SK-N-SH treated with all-trans-retinoic acid at 6 μM for 48 hours (cell line): ENCODE data around the gene ZNF543.

Experiments used
- ATAC-seq: fragments of 200-7000 bp; cut with Tn5 transposase; 3 replicates; pipeline ENCODE4 v1.9.1; 2020; ENCODE audit warnings: mild to moderate bottlenecking, moderate library complexity
- ARNTL ChIP-seq: fragments of 450-650 bp; formaldehyde crosslinking; IDR thresholded peaks from 2 replicates; pipeline ENCODE4 v1.5.0; 2020; ENCODE audit warnings: low read depth, mild to moderate bottlenecking, moderate library complexity, borderline replicate concordance
- BACH2 ChIP-seq: fragments of 250-450 bp; sonication (Bioruptor Pico); IDR thresholded peaks from 2 replicates; pipeline ENCODE4 v1.9.0; 2021; ENCODE audit warnings: mild to moderate bottlenecking, borderline replicate concordance
- CSDC2 ChIP-seq: fragments of 250-450 bp; sonication (Bioruptor Pico); IDR thresholded peaks from 2 replicates; pipeline ENCODE4 v1.5.0; 2020; ENCODE audit warnings: mild to moderate bottlenecking, moderate library complexity
- ESRRG ChIP-seq: fragments of 250-450 bp; sonication (Bioruptor Pico); IDR thresholded peaks from 2 replicates; pipeline ENCODE4 v1.6.1; 2021; ENCODE audit warnings: mild to moderate bottlenecking
- ISL1 ChIP-seq: fragments of 250-450 bp; sonication (Bioruptor Pico); IDR thresholded peaks from 2 replicates; pipeline ENCODE4 v2.1.2; 2022; ENCODE audit warnings: mild to moderate bottlenecking, moderate library complexity
- RARB ChIP-seq: fragments of 250-450 bp; sonication (Bioruptor Pico); IDR thresholded peaks from 2 replicates; pipeline ENCODE4 v1.8.0; 2021; ENCODE audit warnings: mild to moderate bottlenecking, moderate library complexity
- TCF4 ChIP-seq: fragments of 250-450 bp; sonication (Bioruptor Pico); IDR thresholded peaks from 2 replicates; pipeline ENCODE4 v1.8.0; 2021; ENCODE audit warnings: mild to moderate bottlenecking, moderate library complexity, borderline replicate concordance
- TOX ChIP-seq: fragments of 250-450 bp; sonication (Bioruptor Pico); IDR thresholded peaks from 2 replicates; pipeline ENCODE4 v1.8.0; 2021; ENCODE audit warnings: mild to moderate bottlenecking, moderate library complexity, borderline replicate concordance
- ZC3H10 ChIP-seq: fragments of 250-450 bp; sonication (Bioruptor Pico); IDR thresholded peaks from 2 replicates; pipeline ENCODE4 v1.5.1; 2021; ENCODE audit warnings: mild to moderate bottlenecking, moderate library complexity
- ZNF565 ChIP-seq: fragments of 450-650 bp; formaldehyde crosslinking; conservative IDR thresholded peaks from 2 replicates; pipeline ENCODE4 v1.5.0; 2020; ENCODE audit warnings: low read depth, mild to moderate bottlenecking, moderate library complexity
- ZNF70 ChIP-seq: fragments of 450-650 bp; formaldehyde crosslinking; IDR thresholded peaks from 2 replicates; pipeline ENCODE4 v1.5.0; 2020; ENCODE audit warnings: mild to moderate bottlenecking, moderate library complexity
- ZNF8 ChIP-seq: fragments of 450-650 bp; formaldehyde crosslinking; IDR thresholded peaks from 2 replicates; pipeline ENCODE4 v1.5.0; 2020; ENCODE audit warnings: mild to moderate bottlenecking, moderate library complexity
- TF ChIP-seq, protein P1 (sequence below): fragments of 250-450 bp; sonication (Bioruptor Pico); IDR thresholded peaks from 2 replicates; pipeline ENCODE4 v1.5.1; 2021; ENCODE audit warnings: mild to moderate bottlenecking, moderate library complexity
- TF ChIP-seq, protein P2 (sequence below): fragments of 250-450 bp; sonication (Bioruptor Pico); IDR thresholded peaks from 2 replicates; pipeline ENCODE4 v1.5.1; 2020; ENCODE audit warnings: low read depth, mild to moderate bottlenecking, moderate library complexity
- TF ChIP-seq, protein P3 (sequence below): fragments of 250-450 bp; sonication (Bioruptor Pico); IDR thresholded peaks from 2 replicates; pipeline ENCODE4 v1.8.0; 2020; ENCODE audit warnings: mild to moderate bottlenecking, moderate library complexity, borderline replicate concordance
- TF ChIP-seq, protein P4 (sequence below): fragments of 250-450 bp; sonication (Bioruptor Pico); IDR thresholded peaks from 2 replicates; pipeline ENCODE4 v1.5.0; 2020; ENCODE audit warnings: mild to moderate bottlenecking, moderate library complexity
- TF ChIP-seq, protein P5 (sequence below): fragments of 250-450 bp; sonication (Bioruptor Pico); IDR thresholded peaks from 2 replicates; pipeline ENCODE4 v1.8.0; 2021; ENCODE audit warnings: low read depth, mild to moderate bottlenecking, moderate library complexity, borderline replicate concordance

The ZNF543 gene

DNA sequence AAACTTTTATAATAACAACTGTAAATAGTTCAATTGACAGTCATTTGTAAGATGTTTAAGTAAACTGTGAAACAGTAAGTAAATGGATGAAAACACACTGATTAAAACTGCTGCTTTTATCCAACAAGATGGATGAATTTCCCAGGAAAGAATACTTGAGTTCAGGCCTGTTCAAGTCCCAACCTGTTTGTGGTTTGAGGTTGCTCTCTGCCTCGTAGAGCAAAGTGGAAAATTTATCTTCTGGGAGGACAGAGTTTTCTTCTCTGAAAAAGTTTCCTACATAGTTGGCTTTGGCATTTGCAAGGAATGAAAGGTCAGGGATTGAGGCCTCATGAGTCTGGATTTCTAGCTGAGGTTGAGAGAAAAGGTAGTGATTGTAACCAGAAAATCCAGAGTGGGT is 15.2 kb upstream of the ZNF543 start:
- no peak for TF ChIP-seq BACH2 (CRISPR knock-in tag)
- no peak for TF ChIP-seq ZNF565 (CRISPR knock-in tag)
- TF ChIP-seq, protein P1, sequence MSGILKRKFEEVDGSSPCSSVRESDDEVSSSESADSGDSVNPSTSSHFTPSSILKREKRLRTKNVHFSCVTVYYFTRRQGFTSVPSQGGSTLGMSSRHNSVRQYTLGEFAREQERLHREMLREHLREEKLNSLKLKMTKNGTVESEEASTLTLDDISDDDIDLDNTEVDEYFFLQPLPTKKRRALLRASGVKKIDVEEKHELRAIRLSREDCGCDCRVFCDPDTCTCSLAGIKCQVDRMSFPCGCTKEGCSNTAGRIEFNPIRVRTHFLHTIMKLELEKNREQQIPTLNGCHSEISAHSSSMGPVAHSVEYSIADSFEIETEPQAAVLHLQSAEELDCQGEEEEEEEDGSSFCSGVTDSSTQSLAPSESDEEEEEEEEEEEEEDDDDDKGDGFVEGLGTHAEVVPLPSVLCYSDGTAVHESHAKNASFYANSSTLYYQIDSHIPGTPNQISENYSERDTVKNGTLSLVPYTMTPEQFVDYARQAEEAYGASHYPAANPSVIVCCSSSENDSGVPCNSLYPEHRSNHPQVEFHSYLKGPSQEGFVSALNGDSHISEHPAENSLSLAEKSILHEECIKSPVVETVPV, result no peak
- TF ChIP-seq, protein P2, sequence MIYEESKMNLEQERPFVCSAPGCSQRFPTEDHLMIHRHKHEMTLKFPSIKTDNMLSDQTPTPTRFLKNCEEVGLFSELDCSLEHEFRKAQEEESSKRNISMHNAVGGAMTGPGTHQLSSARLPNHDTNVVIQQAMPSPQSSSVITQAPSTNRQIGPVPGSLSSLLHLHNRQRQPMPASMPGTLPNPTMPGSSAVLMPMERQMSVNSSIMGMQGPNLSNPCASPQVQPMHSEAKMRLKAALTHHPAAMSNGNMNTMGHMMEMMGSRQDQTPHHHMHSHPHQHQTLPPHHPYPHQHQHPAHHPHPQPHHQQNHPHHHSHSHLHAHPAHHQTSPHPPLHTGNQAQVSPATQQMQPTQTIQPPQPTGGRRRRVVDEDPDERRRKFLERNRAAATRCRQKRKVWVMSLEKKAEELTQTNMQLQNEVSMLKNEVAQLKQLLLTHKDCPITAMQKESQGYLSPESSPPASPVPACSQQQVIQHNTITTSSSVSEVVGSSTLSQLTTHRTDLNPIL (CRISPR knock-in tag), result no peak
- no peak for TF ChIP-seq TOX (CRISPR knock-in tag)
- no peak for TF ChIP-seq TCF4 (CRISPR knock-in tag)
- no peak for TF ChIP-seq RARB (CRISPR knock-in tag)
- TF ChIP-seq ARNTL (CRISPR knock-in tag), result no peak
- TF ChIP-seq CSDC2 (CRISPR knock-in tag), result no peak
- no peak for TF ChIP-seq ZNF70 (CRISPR knock-in tag)
- TF ChIP-seq, protein P3, sequence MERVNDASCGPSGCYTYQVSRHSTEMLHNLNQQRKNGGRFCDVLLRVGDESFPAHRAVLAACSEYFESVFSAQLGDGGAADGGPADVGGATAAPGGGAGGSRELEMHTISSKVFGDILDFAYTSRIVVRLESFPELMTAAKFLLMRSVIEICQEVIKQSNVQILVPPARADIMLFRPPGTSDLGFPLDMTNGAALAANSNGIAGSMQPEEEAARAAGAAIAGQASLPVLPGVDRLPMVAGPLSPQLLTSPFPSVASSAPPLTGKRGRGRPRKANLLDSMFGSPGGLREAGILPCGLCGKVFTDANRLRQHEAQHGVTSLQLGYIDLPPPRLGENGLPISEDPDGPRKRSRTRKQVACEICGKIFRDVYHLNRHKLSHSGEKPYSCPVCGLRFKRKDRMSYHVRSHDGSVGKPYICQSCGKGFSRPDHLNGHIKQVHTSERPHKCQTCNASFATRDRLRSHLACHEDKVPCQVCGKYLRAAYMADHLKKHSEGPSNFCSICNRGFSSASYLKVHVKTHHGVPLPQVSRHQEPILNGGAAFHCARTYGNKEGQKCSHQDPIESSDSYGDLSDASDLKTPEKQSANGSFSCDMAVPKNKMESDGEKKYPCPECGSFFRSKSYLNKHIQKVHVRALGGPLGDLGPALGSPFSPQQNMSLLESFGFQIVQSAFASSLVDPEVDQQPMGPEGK (CRISPR knock-in tag), result no peak
- no peak for ATAC-seq

DNA sequence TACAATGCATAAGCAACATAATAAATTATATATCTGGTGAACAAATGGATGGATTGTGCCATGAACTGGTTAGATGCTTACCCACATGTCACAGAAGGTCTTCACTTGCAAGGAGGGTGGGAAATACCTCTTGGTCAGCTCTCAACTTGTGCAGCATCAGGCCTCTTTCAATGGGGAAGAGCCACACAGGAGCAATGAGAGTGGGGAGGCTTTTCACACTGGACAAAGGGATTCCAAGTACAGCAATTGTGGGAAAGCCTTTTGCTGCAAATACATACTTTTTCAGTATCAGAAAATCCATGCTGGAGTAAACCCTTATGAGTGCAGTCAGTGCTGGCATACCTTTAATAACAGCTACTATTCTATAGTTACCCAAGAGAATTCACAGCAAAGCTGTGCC is 11.8 kb upstream of the ZNF543 start:
- TF ChIP-seq, protein P4, sequence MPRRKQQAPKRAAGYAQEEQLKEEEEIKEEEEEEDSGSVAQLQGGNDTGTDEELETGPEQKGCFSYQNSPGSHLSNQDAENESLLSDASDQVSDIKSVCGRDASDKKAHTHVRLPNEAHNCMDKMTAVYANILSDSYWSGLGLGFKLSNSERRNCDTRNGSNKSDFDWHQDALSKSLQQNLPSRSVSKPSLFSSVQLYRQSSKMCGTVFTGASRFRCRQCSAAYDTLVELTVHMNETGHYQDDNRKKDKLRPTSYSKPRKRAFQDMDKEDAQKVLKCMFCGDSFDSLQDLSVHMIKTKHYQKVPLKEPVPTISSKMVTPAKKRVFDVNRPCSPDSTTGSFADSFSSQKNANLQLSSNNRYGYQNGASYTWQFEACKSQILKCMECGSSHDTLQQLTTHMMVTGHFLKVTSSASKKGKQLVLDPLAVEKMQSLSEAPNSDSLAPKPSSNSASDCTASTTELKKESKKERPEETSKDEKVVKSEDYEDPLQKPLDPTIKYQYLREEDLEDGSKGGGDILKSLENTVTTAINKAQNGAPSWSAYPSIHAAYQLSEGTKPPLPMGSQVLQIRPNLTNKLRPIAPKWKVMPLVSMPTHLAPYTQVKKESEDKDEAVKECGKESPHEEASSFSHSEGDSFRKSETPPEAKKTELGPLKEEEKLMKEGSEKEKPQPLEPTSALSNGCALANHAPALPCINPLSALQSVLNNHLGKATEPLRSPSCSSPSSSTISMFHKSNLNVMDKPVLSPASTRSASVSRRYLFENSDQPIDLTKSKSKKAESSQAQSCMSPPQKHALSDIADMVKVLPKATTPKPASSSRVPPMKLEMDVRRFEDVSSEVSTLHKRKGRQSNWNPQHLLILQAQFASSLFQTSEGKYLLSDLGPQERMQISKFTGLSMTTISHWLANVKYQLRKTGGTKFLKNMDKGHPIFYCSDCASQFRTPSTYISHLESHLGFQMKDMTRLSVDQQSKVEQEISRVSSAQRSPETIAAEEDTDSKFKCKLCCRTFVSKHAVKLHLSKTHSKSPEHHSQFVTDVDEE (CRISPR knock-in tag), result no peak
- no peak for TF ChIP-seq ARNTL (CRISPR knock-in tag)
- TF ChIP-seq ZNF565 (CRISPR knock-in tag), result no peak
- TF ChIP-seq ESRRG (CRISPR knock-in tag), result no peak
- no peak for TF ChIP-seq ZNF70 (CRISPR knock-in tag)
- no peak for TF ChIP-seq ISL1 (CRISPR knock-in tag)
- TF ChIP-seq TCF4 (CRISPR knock-in tag), result no peak
- TF ChIP-seq, protein P5, sequence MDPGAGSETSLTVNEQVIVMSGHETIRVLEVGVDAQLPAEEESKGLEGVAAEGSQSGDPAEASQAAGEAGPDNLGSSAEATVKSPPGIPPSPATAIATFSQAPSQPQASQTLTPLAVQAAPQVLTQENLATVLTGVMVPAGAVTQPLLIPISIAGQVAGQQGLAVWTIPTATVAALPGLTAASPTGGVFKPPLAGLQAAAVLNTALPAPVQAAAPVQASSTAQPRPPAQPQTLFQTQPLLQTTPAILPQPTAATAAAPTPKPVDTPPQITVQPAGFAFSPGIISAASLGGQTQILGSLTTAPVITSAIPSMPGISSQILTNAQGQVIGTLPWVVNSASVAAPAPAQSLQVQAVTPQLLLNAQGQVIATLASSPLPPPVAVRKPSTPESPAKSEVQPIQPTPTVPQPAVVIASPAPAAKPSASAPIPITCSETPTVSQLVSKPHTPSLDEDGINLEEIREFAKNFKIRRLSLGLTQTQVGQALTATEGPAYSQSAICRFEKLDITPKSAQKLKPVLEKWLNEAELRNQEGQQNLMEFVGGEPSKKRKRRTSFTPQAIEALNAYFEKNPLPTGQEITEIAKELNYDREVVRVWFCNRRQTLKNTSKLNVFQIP (CRISPR knock-in tag), result no peak
- no peak for TF ChIP-seq ZNF8 (CRISPR knock-in tag)
- no peak for ATAC-seq

DNA sequence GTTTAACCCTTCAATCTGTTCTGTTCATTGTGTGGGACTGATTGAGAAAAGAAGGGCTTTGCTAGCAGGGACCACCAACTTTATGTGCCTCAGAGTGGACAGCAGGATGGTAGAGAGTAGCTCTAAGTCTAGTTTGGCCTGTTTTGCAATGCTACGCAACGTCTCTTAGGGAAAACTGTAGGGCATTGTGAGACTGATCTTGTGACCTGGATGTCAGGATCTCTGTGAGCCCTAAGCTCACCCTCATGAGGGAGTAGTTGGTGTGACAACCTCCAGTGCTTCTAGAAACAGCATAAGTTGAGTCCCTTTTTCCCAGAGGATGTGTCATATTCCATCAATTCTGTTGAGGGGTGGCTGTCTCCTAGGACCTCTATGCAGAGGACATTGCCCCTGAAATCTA is 9.5 kb upstream of the ZNF543 start:
- no peak; the same call in 2 of the 3 replicates for ATAC-seq
- TF ChIP-seq ESRRG (CRISPR knock-in tag), result no peak
- TF ChIP-seq, protein P5 (CRISPR knock-in tag), result no peak
- TF ChIP-seq ISL1 (CRISPR knock-in tag), result no peak
- TF ChIP-seq, protein P1, result no peak
- TF ChIP-seq ARNTL (CRISPR knock-in tag), result no peak
- TF ChIP-seq, protein P2 (CRISPR knock-in tag), result no peak
- TF ChIP-seq ZNF8 (CRISPR knock-in tag), result no peak
- TF ChIP-seq ZC3H10 (CRISPR knock-in tag), result no peak
- TF ChIP-seq, all 23 proteins: peak for 0
